ENCODE measurements around the gene HNMT. TPM values are rescaled to one million over a fixed set of nuclear protein-coding genes. Genes with fewer than 3 reads are reported as not detected.

HNMT gene
- total RNA-seq, 1 donor from 2014 or later: 4.6 TPM

- Mint-ChIP-seq H3K9me3 (ENCODE audit: unreplicated experiment) (no peaks in the 10 kb centered on the region), H3K27me3 (ENCODE audit: unreplicated experiment) (no peaks in the 10 kb centered on the region), H3K4me3 (ENCODE audit: unreplicated experiment) (no peak overlapping the region), H3K36me3 (ENCODE audit: low read depth, unreplicated experiment) (no peaks in the 10 kb centered on the region), H3K4me1 (ENCODE audit: unreplicated experiment) (peaks cover 27% of the 10 kb centered on the region), H3K27ac (ENCODE audit: unreplicated experiment) (no peak overlapping the region)
- TF ChIP-seq CTCF (IDR thresholded peaks at IDR 0.05; ENCODE audit: unreplicated experiment): no peak
- no peak for DNase-seq (ENCODE audit: low spot score)
Measured at GRCh38 chr2:137950238-137950637, 14.0 kb upstream of the HNMT start.

- Mint-ChIP-seq H3K4me3 (ENCODE audit: unreplicated experiment) (no peak overlapping the region), H3K36me3 (ENCODE audit: low read depth, unreplicated experiment) (no peaks in the 10 kb centered on the region), H3K27ac (ENCODE audit: unreplicated experiment) (no peak overlapping the region), H3K4me1 (ENCODE audit: unreplicated experiment) (peaks cover 27% of the 10 kb centered on the region), H3K9me3 (ENCODE audit: unreplicated experiment) (no peaks in the 10 kb centered on the region), H3K27me3 (ENCODE audit: unreplicated experiment) (no peaks in the 10 kb centered on the region)
- no peak for TF ChIP-seq CTCF (IDR thresholded peaks at IDR 0.05; ENCODE audit: unreplicated experiment)
- DNase-seq (ENCODE audit: low spot score): no peak
Measured at GRCh38 chr2:137951586-137951985, 12.7 kb upstream of the HNMT start.

GRCh38 chr2:137952586-137953129 is 11.6 kb upstream of the HNMT start:
- no peak overlapping the region for H3K27ac Mint-ChIP-seq (ENCODE audit: unreplicated experiment)
- TF ChIP-seq CTCF (IDR thresholded peaks at IDR 0.05; ENCODE audit: unreplicated experiment): no peak
- H3K4me3 Mint-ChIP-seq (ENCODE audit: unreplicated experiment): no peak overlapping the region
- DNase-seq (ENCODE audit: low spot score): no peak
- peaks cover 22% of the 10 kb centered on the region for H3K4me1 Mint-ChIP-seq (ENCODE audit: unreplicated experiment)
- H3K9me3 Mint-ChIP-seq (ENCODE audit: unreplicated experiment): no peaks in the 10 kb centered on the region
- no peaks in the 10 kb centered on the region for H3K36me3 Mint-ChIP-seq (ENCODE audit: low read depth, unreplicated experiment)
- H3K27me3 Mint-ChIP-seq (ENCODE audit: unreplicated experiment): no peaks in the 10 kb centered on the region

- Mint-ChIP-seq H3K4me3 (ENCODE audit: unreplicated experiment) (no peak overlapping the region), H3K27me3 (ENCODE audit: unreplicated experiment) (no peaks in the 10 kb centered on the region), H3K36me3 (ENCODE audit: low read depth, unreplicated experiment) (no peaks in the 10 kb centered on the region), H3K9me3 (ENCODE audit: unreplicated experiment) (no peaks in the 10 kb centered on the region), H3K4me1 (ENCODE audit: unreplicated experiment) (peaks cover 13% of the 10 kb centered on the region), H3K27ac (ENCODE audit: unreplicated experiment) (no peak overlapping the region)
- DNase-seq (ENCODE audit: low spot score): no peak
- no peak for TF ChIP-seq CTCF (IDR thresholded peaks at IDR 0.05; ENCODE audit: unreplicated experiment)
Measured at GRCh38 chr2:137955536-137955935, 8.7 kb upstream of the HNMT start.

GRCh38 chr2:137957033-137957432 is 7.2 kb upstream of the HNMT start:
- H3K4me3 Mint-ChIP-seq (ENCODE audit: unreplicated experiment): no peak overlapping the region
- DNase-seq (ENCODE audit: low spot score): no peak
- H3K27ac Mint-ChIP-seq (ENCODE audit: unreplicated experiment): no peak overlapping the region
- no peaks in the 10 kb centered on the region for H3K27me3 Mint-ChIP-seq (ENCODE audit: unreplicated experiment)
- no peaks in the 10 kb centered on the region for H3K9me3 Mint-ChIP-seq (ENCODE audit: unreplicated experiment)
- H3K4me1 Mint-ChIP-seq (ENCODE audit: unreplicated experiment): peaks cover 11% of the 10 kb centered on the region
- no peak for TF ChIP-seq CTCF (IDR thresholded peaks at IDR 0.05; ENCODE audit: unreplicated experiment)
- H3K36me3 Mint-ChIP-seq (ENCODE audit: low read depth, unreplicated experiment): no peaks in the 10 kb centered on the region
